ENCODE results near the gene TSC1. TPM values are rescaled to one million over a fixed set of nuclear protein-coding genes. Genes with fewer than 3 reads are reported as not detected.

Gene TSC1
- total RNA-seq, 1 experiment from 2014 or later: 53.5 TPM

- Histone ChIP-seq H3K4me3 (ENCODE audit: low read depth, low read length) (no peak overlapping the region), H3K4me1 (no peaks in the 10 kb centered on the region), H3K36me3 (ENCODE audit: control insufficient read depth, insufficient read depth, low read length) (no peaks in the 10 kb centered on the region), H3K27me3 (replicated peaks; ENCODE audit: control insufficient read depth, insufficient read depth, low read length) (no peaks in the 10 kb centered on the region), H3K9me3 (no peaks in the 10 kb centered on the region)
- no peaks in the 10 kb centered on the region for H3K36me3 Mint-ChIP-seq (ENCODE audit: insufficient read depth, unreplicated experiment)
- ChIA-PET POLR2A (no interaction called here), CTCF (interaction anchor here (1.5 kb wide), 1 partner anchor 36 kb away, joined by 4 read pairs; no protein-coding TSS in a partner anchor)
- H3K4me3 Mint-ChIP-seq (ENCODE audit: unreplicated experiment): no peak overlapping the region
- no peak overlapping the region for H3K27ac Mint-ChIP-seq (ENCODE audit: unreplicated experiment)
- H3K9me3 Mint-ChIP-seq (ENCODE audit: unreplicated experiment): no peaks in the 10 kb centered on the region
- no peak for DNase-seq
- no peaks in the 10 kb centered on the region for H3K4me1 Mint-ChIP-seq (ENCODE audit: low read depth, unreplicated experiment)
- TF ChIP-seq CTCF (IDR thresholded peaks at IDR 0.05; ENCODE audit: insufficient read depth in 1 of 2, low read depth in 1 of 2, low read length in 1 of 2, severe bottlenecking in 1 of 2, unreplicated experiment in 1 of 2): no peak
- intact Hi-C loops (cut with micrococcal nuclease; ENCODE audit: unreplicated experiment): no loop called here
- H3K27me3 Mint-ChIP-seq (ENCODE audit: insufficient read depth, unreplicated experiment): no peaks in the 10 kb centered on the region
- BruUV-seq (replicated peaks): no TSS peak
Observed at GRCh38 chr9:132849185-132849706, 95.2 kb downstream of the TSC1 start.

GRCh38 chr9:132846918-132847515 lies 97.4 kb downstream of the TSC1 start:
- no peak overlapping the region for H3K4me3 Mint-ChIP-seq (ENCODE audit: unreplicated experiment)
- no peaks in the 10 kb centered on the region for H3K9me3 Mint-ChIP-seq (ENCODE audit: unreplicated experiment)
- H3K4me3 ChIP-seq (ENCODE audit: low read depth, low read length): no peak overlapping the region
- POLR2A ChIA-PET: no interaction called here
- CTCF ChIA-PET: no interaction called here
- no peaks in the 10 kb centered on the region for H3K4me1 Mint-ChIP-seq (ENCODE audit: low read depth, unreplicated experiment)
- no peak for TF ChIP-seq CTCF (IDR thresholded peaks at IDR 0.05; ENCODE audit: insufficient read depth in 1 of 2, low read depth in 1 of 2, low read length in 1 of 2, severe bottlenecking in 1 of 2, unreplicated experiment in 1 of 2)
- no peaks in the 10 kb centered on the region for H3K36me3 ChIP-seq (ENCODE audit: control insufficient read depth, insufficient read depth, low read length)
- no TSS peak for BruUV-seq (replicated peaks)
- H3K9me3 ChIP-seq: no peaks in the 10 kb centered on the region
- H3K36me3 Mint-ChIP-seq (ENCODE audit: insufficient read depth, unreplicated experiment): no peaks in the 10 kb centered on the region
- no peaks in the 10 kb centered on the region for H3K4me1 ChIP-seq
- H3K27me3 ChIP-seq (replicated peaks; ENCODE audit: control insufficient read depth, insufficient read depth, low read length): no peaks in the 10 kb centered on the region
- intact Hi-C loops (cut with micrococcal nuclease; ENCODE audit: unreplicated experiment): no loop called here
- H3K27ac Mint-ChIP-seq (ENCODE audit: unreplicated experiment): no peak overlapping the region
- DNase-seq: no peak
- H3K27me3 Mint-ChIP-seq (ENCODE audit: insufficient read depth, unreplicated experiment): no peaks in the 10 kb centered on the region

- Histone ChIP-seq H3K36me3 (ENCODE audit: control insufficient read depth, insufficient read depth, low read length) (no peaks in the 10 kb centered on the region), H3K4me3 (ENCODE audit: low read depth, low read length) (no peak overlapping the region), H3K4me1 (no peaks in the 10 kb centered on the region), H3K27me3 (replicated peaks; ENCODE audit: control insufficient read depth, insufficient read depth, low read length) (no peaks in the 10 kb centered on the region), H3K9me3 (no peaks in the 10 kb centered on the region)
- no peak for DNase-seq
- no peaks in the 10 kb centered on the region for H3K4me1 Mint-ChIP-seq (ENCODE audit: low read depth, unreplicated experiment)
- no TSS peak for BruUV-seq (replicated peaks)
- H3K9me3 Mint-ChIP-seq (ENCODE audit: unreplicated experiment): no peaks in the 10 kb centered on the region
- ChIA-PET CTCF (no interaction called here), POLR2A (no interaction called here)
- H3K36me3 Mint-ChIP-seq (ENCODE audit: insufficient read depth, unreplicated experiment): no peaks in the 10 kb centered on the region
- no peak for TF ChIP-seq CTCF (IDR thresholded peaks at IDR 0.05; ENCODE audit: insufficient read depth in 1 of 2, low read depth in 1 of 2, low read length in 1 of 2, severe bottlenecking in 1 of 2, unreplicated experiment in 1 of 2)
- H3K27ac Mint-ChIP-seq (ENCODE audit: unreplicated experiment): no peak overlapping the region
- H3K27me3 Mint-ChIP-seq (ENCODE audit: insufficient read depth, unreplicated experiment): no peaks in the 10 kb centered on the region
- intact Hi-C loops (cut with micrococcal nuclease; ENCODE audit: unreplicated experiment): no loop called here
- H3K4me3 Mint-ChIP-seq (ENCODE audit: unreplicated experiment): no peak overlapping the region
Observed at GRCh38 chr9:132846109-132846917, 98.1 kb downstream of the TSC1 start.

Measured in Caco-2 (cell line).